Activated naive CD4-positive, alpha-beta T cell treated with anti-CD3 and anti-CD28 coated beads, Interleukin-2, amount 10 ng/mL, durations not matched to agents 5 hours and 36 hours (primary cell): ENCODE data around the gene HMCN2. TPM values are rescaled to one million over a fixed set of nuclear protein-coding genes. Genes with fewer than 3 reads are reported as not detected.

Source experiments
- total RNA-seq, 2 experiments: library from RNA; stranded (reverse); gene quantifications; one replicate each; pipeline ENCODE4 v1.2.3, GENCODE V29; 2021

The HMCN2 gene, protein sequence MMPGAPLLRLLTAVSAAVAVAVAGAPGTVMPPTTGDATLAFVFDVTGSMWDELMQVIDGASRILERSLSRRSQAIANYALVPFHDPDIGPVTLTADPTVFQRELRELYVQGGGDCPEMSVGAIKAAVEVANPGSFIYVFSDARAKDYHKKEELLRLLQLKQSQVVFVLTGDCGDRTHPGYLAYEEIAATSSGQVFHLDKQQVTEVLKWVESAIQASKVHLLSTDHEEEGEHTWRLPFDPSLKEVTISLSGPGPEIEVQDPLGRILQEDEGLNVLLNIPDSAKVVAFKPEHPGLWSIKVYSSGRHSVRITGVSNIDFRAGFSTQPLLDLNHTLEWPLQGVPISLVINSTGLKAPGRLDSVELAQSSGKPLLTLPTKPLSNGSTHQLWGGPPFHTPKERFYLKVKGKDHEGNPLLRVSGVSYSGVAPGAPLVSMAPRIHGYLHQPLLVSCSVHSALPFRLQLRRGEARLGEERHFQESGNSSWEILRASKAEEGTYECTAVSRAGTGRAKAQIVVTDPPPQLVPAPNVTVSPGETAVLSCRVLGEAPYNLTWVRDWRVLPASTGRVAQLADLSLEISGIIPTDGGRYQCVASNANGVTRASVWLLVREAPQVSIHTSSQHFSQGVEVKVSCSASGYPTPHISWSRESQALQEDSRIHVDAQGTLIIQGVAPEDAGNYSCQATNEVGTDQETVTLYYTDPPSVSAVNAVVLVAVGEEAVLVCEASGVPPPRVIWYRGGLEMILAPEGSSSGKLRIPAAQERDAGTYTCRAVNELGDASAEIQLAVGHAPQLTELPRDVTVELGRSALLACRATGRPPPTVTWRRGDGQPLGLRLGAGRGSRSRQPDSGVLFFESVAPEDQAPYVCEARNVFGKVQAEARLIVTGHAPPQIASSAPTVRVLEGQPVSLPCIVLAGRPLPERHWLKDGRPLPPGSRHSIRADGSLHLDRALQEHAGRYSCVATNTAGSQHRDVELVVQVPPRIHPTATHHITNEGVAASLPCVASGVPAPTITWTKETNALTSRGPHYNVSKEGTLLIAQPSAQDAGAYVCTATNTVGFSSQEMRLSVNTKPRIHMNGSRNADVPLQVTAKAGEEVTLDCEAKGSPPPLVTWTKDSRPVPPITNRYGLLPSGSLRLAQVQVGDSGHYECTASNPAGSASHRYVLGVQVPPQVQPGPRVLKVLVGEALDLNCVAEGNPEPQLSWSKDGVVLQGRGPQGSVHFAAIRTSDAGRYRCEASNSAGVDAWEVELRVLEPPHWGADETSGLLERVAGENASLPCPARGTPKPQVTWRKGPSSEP (N-terminal part only)
- total RNA-seq = not detected

GRCh38 chr9:130265431-130266235, at the start of gene HMCN2:
HMCN2 (plus strand) TSS chr9:130265760; CDS start chr9:130265879, 119 bp downstream.

GRCh38 chr9:130444565-130445221, 179.1 kb downstream of the HMCN2 start, which contains the start of gene ASS1:
ASS1 (plus strand) TSS chr9:130444961; CDS start chr9:130452229, 7,268 bp downstream.

Other genes with a start within 250 kb of the HMCN2 start
- gene FNBP1, start 222.6 kb upstream of the HMCN2 start, total RNA-seq = 100 to 1,000 TPM; 194 to 199 TPM
- gene GPR107, start 211.9 kb upstream of the HMCN2 start, total RNA-seq = 10 to 100 TPM; 20.1 to 20.4 TPM
- 1 to 10 TPM in 1 of 2 experiments, under 1 TPM in 1; 0.28 to 1.1 TPM for gene NCS1, start 93.4 kb upstream of the HMCN2 start, total RNA-seq
- 1 to 10 TPM; 4.8 to 6.0 TPM for gene ASS1, start 179.2 kb downstream of the HMCN2 start, total RNA-seq